NCI-H446 treated with DMSO at 0.1 percent for 48 hours (cell line): ENCODE results near the gene LMO4.

Experiments
- DNase-seq: peaks from one replicate; lab custom pipeline; 2025; lab: John Stamatoyannopoulos, UW

The LMO4 gene

GRCh38 chr1:87358219-87358618 lies 29.5 kb downstream of the LMO4 start:
- DNase-seq = no peak

GRCh38 chr1:87359586-87359985 lies 30.9 kb downstream of the LMO4 start:
- no peak for DNase-seq

GRCh38 chr1:87362063-87362833 lies 33.6 kb downstream of the LMO4 start:
- DNase-seq = no peak

- no peak for DNase-seq
Observed at GRCh38 chr1:87362834-87363426, 34.2 kb downstream of the LMO4 start.

GRCh38 chr1:87367549-87367948 lies 38.9 kb downstream of the LMO4 start:
- DNase-seq = no peak

- no peak for DNase-seq
Observed at GRCh38 chr1:87368907-87369306, 40.2 kb downstream of the LMO4 start.

- DNase-seq = no peak
Observed at GRCh38 chr1:87369736-87370478, 41.2 kb downstream of the LMO4 start.

- no peak for DNase-seq
Observed at GRCh38 chr1:87370544-87370943, 41.9 kb downstream of the LMO4 start.

- no peak for DNase-seq
Observed at GRCh38 chr1:87379306-87379705, 50.6 kb downstream of the LMO4 start.

- DNase-seq = no peak
Observed at GRCh38 chr1:87386217-87386790, 57.6 kb downstream of the LMO4 start.

GRCh38 chr1:87388411-87388810 lies 59.7 kb downstream of the LMO4 start:
- DNase-seq = no peak

- DNase-seq = no peak
Observed at GRCh38 chr1:87389011-87389410, 60.3 kb downstream of the LMO4 start.

- no peak for DNase-seq
Observed at GRCh38 chr1:87389546-87389945, 60.9 kb downstream of the LMO4 start.

GRCh38 chr1:87392248-87393192 lies 63.8 kb downstream of the LMO4 start:
- DNase-seq = peak; percentile 38

GRCh38 chr1:87393445-87394085 lies 64.9 kb downstream of the LMO4 start:
- DNase-seq = peak; percentile 24

GRCh38 chr1:87394513-87394912 lies 65.8 kb downstream of the LMO4 start:
- peak; percentile 24 for DNase-seq

- no peak for DNase-seq
Observed at GRCh38 chr1:87394982-87395381, 66.3 kb downstream of the LMO4 start.
